Choroid plexus epithelial cell (primary cell): ENCODE measurements around the gene SNX9.
A peak's percentile ranks its signal among the peaks of the same experiment; 100 is the strongest.

Experiments
- DNase-seq: peaks from one replicate; pipeline ENCODE4 v3.0.0-alpha.2; 2010; ENCODE audit warnings: low read depth
- H3K4me3 ChIP-seq: 2 replicates; pipeline ENCODE4 v1.5.1; 2011; ENCODE audit warnings: low read depth, mild to moderate bottlenecking, control low read depth, low read length, moderate library complexity
- TF ChIP-seq, protein P1 (sequence below): conservative IDR thresholded peaks from 2 replicates; pipeline ENCODE4 v1.5.1; 2011; ENCODE audit warnings: low read depth, mild to moderate bottlenecking, control low read depth, inconsistent platforms, low read length, moderate library complexity

Gene SNX9

DNA sequence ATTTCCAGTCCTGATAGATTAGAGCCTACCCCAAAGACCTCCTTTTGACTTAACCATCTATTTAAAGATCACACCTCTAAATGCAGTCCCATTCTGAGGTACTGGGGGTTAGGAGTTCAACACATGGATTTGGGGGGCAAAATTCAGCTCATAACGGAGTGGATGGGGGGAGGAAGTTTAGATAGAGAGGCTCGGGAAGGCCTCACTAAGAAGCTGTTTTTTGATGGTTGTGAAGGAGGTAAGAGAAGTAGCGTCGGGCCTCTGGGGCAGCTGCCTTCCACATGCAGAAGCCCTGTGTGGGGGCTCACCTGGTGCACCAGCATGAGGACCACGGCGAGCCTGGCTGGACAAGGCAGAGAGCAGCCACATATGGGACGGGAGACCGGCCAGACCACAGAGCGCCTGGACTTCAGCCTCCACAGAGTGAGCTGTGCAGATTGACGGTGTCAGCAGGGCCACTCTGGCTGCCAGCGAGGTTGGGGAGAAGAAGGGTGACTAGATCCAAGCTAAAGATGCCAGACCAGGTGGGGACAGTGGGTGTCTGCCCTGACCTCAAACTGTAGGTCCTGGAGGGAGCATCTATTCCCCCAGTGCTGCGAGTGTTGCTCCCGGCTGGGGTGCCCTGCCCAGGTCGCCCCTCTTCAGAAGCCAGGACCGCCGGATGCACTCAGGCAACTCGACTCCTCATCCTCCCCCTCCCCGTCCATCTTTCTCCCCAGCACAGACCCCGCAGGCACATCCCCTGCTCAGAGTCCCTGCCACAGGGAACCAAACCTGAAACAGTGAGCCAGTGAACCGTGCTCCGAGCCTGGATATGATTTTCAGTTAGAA lies 153.5 kb downstream of the SNX9 start:
- DNase-seq: no peak
- H3K4me3 ChIP-seq: no peak overlapping the region
- TF ChIP-seq, protein P1, sequence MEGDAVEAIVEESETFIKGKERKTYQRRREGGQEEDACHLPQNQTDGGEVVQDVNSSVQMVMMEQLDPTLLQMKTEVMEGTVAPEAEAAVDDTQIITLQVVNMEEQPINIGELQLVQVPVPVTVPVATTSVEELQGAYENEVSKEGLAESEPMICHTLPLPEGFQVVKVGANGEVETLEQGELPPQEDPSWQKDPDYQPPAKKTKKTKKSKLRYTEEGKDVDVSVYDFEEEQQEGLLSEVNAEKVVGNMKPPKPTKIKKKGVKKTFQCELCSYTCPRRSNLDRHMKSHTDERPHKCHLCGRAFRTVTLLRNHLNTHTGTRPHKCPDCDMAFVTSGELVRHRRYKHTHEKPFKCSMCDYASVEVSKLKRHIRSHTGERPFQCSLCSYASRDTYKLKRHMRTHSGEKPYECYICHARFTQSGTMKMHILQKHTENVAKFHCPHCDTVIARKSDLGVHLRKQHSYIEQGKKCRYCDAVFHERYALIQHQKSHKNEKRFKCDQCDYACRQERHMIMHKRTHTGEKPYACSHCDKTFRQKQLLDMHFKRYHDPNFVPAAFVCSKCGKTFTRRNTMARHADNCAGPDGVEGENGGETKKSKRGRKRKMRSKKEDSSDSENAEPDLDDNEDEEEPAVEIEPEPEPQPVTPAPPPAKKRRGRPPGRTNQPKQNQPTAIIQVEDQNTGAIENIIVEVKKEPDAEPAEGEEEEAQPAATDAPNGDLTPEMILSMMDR: no peak

DNA sequence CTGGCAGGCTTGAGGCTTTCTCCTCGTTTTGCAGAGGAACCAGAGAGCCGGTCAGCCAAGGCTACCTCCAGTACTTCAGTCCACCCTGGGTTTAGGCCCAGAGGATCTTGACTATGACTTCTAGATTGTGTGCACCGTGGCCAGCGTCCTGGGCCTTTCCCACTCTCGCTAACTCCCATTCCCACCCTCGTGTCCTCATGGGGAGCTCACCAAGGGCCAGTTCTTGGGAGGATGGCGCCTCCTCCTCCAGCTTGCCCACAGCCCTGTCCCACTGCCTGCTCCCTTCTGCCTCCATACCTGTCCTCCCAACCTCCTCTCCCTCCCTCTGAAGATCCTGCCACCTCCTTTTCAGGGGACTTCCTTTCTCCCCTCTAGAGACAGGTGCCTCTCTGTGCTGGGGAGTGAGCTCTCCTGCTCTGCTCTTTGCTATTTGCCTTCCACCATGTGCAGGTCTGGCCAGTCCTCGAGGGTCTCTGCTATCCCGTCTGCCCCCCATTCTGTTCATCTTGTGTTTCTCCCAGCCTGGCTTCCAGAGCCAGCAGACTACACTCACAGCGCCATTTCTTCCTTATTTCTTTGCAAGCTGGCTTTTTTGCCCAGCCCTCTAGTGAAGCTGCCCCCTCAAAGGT lies 154.2 kb downstream of the SNX9 start:
- DNase-seq: no peak
- TF ChIP-seq, protein P1: no peak
- H3K4me3 ChIP-seq: no peak overlapping the region

DNA sequence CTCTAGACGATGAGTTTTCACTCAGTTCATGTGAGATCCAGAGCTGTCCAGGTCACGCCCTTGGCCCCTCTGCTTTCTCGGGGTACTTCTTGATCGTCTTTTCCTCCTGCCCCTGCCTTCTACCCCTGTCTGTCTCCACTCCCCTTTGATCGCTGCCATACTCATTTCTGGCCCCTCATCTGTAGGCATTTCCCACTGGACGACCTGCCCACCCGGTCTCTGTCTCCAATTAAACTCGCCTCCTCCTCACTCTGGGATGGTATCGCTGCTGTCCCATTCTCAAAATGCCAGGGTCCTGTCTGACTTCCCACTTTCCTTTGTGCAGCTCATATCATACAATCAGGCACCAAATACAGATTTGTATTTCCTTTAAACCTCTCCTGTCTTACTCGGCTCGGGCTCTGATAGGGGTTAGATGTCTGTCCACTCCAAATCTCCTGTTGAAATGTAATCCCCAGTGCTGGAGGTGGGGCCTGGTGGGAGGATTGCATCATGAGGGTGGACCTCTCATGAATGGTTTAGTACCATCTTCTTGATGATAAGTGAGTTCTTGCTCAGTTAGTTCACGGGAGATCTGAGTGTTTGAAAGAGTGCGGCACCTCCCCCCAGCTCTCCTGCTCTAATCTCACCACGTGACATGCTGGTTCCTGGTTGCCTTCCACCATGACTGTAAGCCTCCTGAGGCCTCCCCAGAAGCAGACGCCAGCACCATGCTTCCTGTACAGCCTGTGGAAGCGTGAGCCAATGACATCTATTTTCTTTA lies 155.2 kb downstream of the SNX9 start:
- no peak overlapping the region for H3K4me3 ChIP-seq
- TF ChIP-seq, protein P1: no peak
- DNase-seq: no peak

DNA sequence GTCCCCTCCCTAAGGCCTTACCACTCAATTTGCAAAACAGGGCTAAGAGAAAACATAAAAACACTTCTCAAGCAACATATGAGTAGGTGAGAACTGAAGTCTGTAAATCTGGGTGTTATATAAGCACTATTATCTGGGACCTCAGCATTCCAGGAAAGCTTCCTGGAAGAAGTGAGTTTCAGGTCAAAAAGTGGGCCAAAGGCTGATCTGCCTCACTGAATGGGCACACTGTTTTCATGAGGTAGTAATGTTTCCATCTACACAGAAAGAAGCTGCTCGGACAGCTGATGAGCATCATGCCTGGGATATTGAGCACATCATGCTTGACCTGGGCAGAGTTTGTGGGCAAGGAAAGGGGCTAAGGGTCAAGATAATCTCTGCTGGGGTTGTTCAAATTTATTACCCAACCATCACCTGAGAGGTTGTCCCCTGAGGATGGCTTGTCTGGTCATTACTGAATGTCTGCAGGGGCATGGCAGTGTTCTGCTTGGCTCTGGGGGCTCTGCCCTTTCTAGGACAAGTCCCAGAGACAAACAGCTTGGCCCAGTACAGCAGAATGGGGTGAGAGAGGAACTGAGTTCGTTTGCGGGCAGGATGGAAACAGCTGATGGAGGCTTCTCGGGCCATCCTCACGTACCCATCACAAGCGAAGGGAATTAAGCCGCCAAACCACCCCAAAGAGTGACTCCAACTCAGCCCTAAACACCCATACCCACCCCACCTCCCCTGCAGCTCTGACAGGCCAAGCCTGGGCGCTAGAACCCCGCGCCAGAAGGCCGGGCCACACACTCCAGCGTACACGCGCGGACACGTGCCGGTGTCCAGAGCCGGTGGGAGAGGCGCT lies 157.5 kb downstream of the SNX9 start:
- no peak overlapping the region for H3K4me3 ChIP-seq
- TF ChIP-seq, protein P1: no peak
- no peak for DNase-seq

DNA sequence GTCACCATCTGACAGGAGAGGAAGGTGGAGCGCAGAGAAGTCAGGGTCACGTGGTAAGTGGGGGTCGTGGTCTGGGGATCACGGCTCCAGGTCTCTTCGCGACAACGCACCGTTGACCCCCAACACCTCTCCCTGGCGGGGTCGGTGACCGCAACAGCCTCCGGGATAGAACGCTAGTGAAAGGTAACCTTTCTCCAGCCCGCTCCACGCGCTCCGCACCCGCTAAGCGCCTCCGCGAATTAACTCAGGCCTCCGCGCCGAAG lies 158.0 kb downstream of the SNX9 start:
- no peak for DNase-seq
- TF ChIP-seq, protein P1: no peak
- peak overlapping the region; percentile 82 for H3K4me3 ChIP-seq

DNA sequence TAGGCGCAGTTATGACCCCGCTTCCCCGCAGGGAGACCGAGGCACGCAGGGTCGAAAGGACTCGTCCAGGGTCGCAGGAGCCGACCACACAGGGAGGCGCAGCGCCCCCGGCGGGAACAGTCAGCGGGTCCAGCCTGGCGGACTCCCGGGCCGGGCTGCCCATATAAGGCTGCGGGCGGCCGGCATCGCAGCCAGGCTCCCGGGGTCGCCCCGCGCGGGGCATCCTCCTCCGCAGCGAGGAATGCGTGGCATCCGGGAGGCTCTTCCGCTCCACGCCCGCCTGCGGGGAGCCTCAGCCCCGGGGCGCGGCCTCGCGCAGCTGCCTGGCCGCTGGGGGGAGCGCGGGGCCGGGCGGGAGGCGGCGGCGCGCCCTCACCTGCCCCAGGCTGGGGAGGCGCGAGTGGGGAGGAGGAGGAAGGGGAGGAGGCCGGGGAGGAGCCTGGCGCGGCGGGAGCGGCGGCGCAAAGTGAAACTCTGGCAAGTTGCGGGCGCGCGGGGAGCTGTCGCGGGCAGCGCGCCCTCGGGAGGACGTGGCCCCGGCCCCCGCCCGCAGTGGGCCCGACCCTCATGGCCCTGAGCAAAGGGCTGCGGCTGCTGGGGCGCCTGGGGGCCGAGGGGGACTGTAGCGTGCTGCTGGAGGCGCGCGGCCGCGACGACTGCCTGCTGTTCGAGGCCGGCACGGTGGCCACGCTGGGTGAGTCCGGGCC lies 158.5 kb downstream of the SNX9 start, which contains the start of gene SYNJ2:
SYNJ2 (plus strand) TSS at position 469 of the 707 bp plus-strand sequence; CDS start at position 568, 99 bp downstream.
- peak within 1 kb of the TSS; percentile 82 for H3K4me3 ChIP-seq
- peak; percentile 92 for DNase-seq
- TF ChIP-seq, protein P1: peak; percentile 57
